Bronchial epithelial cell (primary cell): ENCODE results near the gene CA10. TPM values are rescaled to one million over a fixed set of nuclear protein-coding genes. Genes with fewer than 3 reads are reported as not detected.

Source experiments
- DNase-seq: peaks from one replicate; pipeline ENCODE4 v3.0.0-alpha.2; 2010; ENCODE audit warnings: low read depth
- FAIRE-seq: peaks from 2 replicates; lab custom pipeline; 2011; peaks lifted over from hg19 to GRCh38; lab: Jason Lieb, UNC
- H3K27me3 ChIP-seq: 2 replicates; pipeline ENCODE4 v1.5.1; 2011; ENCODE audit warnings: low read length; ENCODE audit not compliant: control insufficient read depth, insufficient read depth
- H3K36me3 ChIP-seq: 2 replicates; pipeline ENCODE4 v1.5.1; 2011; ENCODE audit warnings: low read length; ENCODE audit not compliant: control insufficient read depth, insufficient read depth
- H3K4me3 ChIP-seq: 2 replicates; pipeline ENCODE4 v1.5.1; 2011; ENCODE audit warnings: mild to moderate bottlenecking, low read depth, low read length, control low read depth
- total RNA-seq: library from RNA; depleted of rRNA; stranded (reverse); fragments of >200 nt; gene quantifications from 2 replicates; pipeline ENCODE4 v1.2.1, GENCODE V29; 2014
- TF ChIP-seq, protein P1 (sequence below): IDR thresholded peaks from 2 replicates; pipeline ENCODE4 v1.5.1; 2011; ENCODE audit warnings: mild to moderate bottlenecking, moderate library complexity, low read length, control low read depth, inconsistent platforms; ENCODE audit not compliant: insufficient read depth, severe bottlenecking

CA10 gene
- total RNA-seq, 1 donor from 2014 or later, result not detected

DNA sequence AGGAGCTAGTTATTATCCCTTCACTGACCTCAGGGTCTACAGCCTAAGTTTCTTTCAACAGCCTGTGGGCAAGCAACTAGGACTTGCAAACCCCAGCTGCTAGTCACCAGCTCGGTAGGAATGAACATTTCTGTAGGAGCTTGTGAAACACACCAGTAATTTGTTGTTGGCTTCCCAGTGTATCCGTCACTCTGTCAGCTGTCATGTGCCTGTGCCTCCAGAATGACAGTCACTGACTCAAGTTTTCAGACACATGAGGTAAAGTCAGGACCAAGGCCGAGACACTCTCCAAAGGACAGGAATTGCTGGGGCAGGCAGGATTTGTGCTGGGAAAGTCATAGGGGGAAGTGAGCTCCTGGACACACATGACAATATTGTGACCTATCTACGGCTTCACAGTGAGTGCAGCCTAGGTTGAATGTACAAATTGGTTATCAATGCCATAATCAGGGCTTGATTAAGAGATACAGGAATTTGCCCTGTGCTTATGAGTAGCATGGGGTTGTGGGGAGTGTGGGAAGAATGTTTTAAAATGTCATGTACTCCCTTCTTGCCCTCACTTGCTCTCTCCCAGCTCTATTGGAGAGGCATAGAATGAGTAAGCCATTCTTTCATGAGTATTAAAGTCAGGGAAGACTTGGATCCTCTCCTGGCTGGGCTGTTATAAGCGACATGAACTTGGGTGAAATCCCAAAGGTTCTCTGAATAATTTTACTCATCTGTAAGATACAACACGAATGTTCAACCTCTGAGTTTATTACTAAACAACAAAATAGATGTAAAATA is 506.8 kb downstream of the CA10 start:
- DNase-seq (peak; percentile 23), FAIRE-seq (peak; percentile 91)
- TF ChIP-seq, protein P1, sequence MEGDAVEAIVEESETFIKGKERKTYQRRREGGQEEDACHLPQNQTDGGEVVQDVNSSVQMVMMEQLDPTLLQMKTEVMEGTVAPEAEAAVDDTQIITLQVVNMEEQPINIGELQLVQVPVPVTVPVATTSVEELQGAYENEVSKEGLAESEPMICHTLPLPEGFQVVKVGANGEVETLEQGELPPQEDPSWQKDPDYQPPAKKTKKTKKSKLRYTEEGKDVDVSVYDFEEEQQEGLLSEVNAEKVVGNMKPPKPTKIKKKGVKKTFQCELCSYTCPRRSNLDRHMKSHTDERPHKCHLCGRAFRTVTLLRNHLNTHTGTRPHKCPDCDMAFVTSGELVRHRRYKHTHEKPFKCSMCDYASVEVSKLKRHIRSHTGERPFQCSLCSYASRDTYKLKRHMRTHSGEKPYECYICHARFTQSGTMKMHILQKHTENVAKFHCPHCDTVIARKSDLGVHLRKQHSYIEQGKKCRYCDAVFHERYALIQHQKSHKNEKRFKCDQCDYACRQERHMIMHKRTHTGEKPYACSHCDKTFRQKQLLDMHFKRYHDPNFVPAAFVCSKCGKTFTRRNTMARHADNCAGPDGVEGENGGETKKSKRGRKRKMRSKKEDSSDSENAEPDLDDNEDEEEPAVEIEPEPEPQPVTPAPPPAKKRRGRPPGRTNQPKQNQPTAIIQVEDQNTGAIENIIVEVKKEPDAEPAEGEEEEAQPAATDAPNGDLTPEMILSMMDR, result no peak
- no peaks in the 10 kb centered on the region for H3K27me3 ChIP-seq
- no peaks in the 10 kb centered on the region for H3K36me3 ChIP-seq
- no peak overlapping the region for H3K4me3 ChIP-seq

DNA sequence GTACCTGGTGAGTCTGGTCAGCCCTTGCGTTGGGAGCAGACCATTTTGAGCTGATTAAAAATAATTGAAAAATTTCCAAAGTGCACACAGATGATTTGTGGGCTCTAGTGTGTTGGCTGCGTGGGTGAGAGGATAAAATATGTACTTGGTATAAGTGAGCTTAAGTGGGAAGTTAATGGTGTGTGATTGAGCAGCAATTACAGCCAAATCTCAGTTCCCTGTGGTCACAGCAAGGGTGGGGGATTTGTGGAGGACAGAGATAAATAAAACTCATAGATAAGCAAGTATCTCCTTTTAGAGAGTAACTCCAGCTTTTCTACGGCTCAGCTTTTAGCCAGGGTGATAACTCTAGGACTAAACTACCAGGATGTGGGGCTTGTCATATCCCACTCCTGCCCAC is 507.7 kb downstream of the CA10 start:
- TF ChIP-seq, protein P1, result no peak
- FAIRE-seq, result no peak
- no peaks in the 10 kb centered on the region for H3K27me3 ChIP-seq
- no peak overlapping the region for H3K4me3 ChIP-seq
- no peaks in the 10 kb centered on the region for H3K36me3 ChIP-seq
- no peak for DNase-seq

DNA sequence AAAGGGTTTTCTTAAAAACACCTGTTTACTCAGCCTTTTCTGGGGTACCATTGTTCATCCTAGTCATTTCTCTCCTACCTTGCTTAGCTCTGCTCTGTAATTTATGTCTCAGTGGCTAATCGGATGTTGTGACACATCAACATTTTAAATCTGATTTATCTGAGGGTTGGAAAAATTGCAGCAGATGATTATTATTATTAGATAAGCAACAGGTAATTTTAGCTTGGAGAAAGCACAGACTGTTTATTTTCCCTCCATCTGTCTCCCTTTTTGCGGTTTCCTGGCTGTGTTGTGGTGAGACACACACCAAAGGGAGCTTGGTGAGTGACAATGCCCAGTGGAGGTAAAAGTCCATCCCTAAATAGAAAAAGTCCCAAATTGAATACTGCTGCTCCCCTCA is 508.3 kb downstream of the CA10 start:
- no peaks in the 10 kb centered on the region for H3K36me3 ChIP-seq
- TF ChIP-seq, protein P1, result no peak
- no peak overlapping the region for H3K4me3 ChIP-seq
- DNase-seq, result no peak
- no peak for FAIRE-seq
- H3K27me3 ChIP-seq, result no peaks in the 10 kb centered on the region

DNA sequence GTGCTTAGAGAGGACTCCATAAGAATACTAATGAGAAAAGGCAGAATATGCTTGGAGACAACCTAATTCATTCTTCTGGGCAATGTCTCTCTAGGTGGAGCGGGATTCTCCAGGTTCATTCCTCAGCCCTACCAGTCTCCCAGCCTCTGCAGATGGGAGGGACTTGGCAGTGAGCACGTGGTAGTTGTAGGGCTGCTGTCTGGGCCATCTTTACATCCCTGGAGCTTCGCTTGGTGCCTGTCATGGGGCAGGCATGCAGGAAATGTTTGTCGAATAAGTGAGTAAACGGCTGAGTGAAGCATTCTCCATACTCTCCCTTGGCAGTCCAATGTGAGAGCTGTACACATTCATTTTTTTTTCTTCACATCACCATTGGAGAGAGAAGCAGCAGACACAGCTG is 510.7 kb downstream of the CA10 start:
- TF ChIP-seq, protein P1, result no peak
- FAIRE-seq, result no peak

DNA sequence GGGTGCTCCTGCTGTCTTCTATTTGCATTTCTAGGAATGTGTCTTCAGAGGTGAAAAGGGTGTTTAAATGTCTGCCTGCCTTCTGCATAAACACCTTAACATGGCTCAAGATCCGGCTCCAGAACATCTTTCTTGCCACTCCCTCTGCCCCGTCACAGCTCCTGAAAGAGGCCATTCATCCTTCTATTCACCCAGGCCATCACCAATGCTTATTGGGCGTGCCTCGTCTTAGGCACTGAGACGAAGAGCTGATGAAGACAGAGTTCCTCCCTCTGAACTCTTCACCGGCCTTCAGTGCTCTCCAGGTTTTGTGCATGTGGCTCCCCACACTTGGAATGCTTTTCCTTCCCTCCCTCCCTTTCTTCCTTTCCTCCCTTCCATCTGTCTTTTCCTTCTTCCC is 511.4 kb downstream of the CA10 start:
- FAIRE-seq (no peak), DNase-seq (no peak)
- no peak overlapping the region for H3K4me3 ChIP-seq
- H3K27me3 ChIP-seq, result no peaks in the 10 kb centered on the region
- H3K36me3 ChIP-seq, result no peaks in the 10 kb centered on the region
- TF ChIP-seq, protein P1, result no peak

More for the DNA sequence above, 510.7 kb downstream of the CA10 start:
- H3K4me3 ChIP-seq, result no peak overlapping the region
- DNase-seq, result peak; percentile 79
- H3K36me3 ChIP-seq, result no peaks in the 10 kb centered on the region
- no peaks in the 10 kb centered on the region for H3K27me3 ChIP-seq
